DMS 273 treated with DMSO at 0.1 percent for 48 hours (cell line): ENCODE measurements around the gene ZBED3.
A peak's percentile ranks its signal among the peaks of the same experiment; 100 is the strongest.

Experiments used
- DNase-seq: peaks from one replicate; lab custom pipeline; 2025; lab: John Stamatoyannopoulos, UW

ZBED3 gene

GRCh38 chr5:77076961-77077828, 9.9 kb downstream of the ZBED3 start:
- DNase-seq: peak; percentile 48

- DNase-seq: no peak
Measured at GRCh38 chr5:77074745-77075144, 12.3 kb downstream of the ZBED3 start.

GRCh38 chr5:77073667-77074066, 13.4 kb downstream of the ZBED3 start:
- DNase-seq: no peak

- DNase-seq: no peak
Measured at GRCh38 chr5:77066823-77067442, 20.2 kb downstream of the ZBED3 start.

- no peak for DNase-seq
Measured at GRCh38 chr5:77066184-77066583, 20.9 kb downstream of the ZBED3 start.

- no peak for DNase-seq
Measured at GRCh38 chr5:77065256-77065655, 21.8 kb downstream of the ZBED3 start.

- no peak for DNase-seq
Measured at GRCh38 chr5:77064040-77064439, 23.0 kb downstream of the ZBED3 start.

GRCh38 chr5:77046416-77047073, 40.5 kb downstream of the ZBED3 start:
- DNase-seq: no peak

- DNase-seq: no peak
Measured at GRCh38 chr5:77035950-77036349, 51.1 kb downstream of the ZBED3 start.

- no peak for DNase-seq
Measured at GRCh38 chr5:77033338-77033737, 53.7 kb downstream of the ZBED3 start.

GRCh38 chr5:77032635-77033034, 54.5 kb downstream of the ZBED3 start:
- no peak for DNase-seq

GRCh38 chr5:77031891-77032290, 55.2 kb downstream of the ZBED3 start:
- no peak for DNase-seq

GRCh38 chr5:77030097-77031071, 56.7 kb downstream of the ZBED3 start, which contains the start of gene AGGF1:
Gene AGGF1 (plus strand): TSS chr5:77030404. CDS start chr5:77030767, 363 bp downstream.
- peak; percentile 91 for DNase-seq

- no peak for DNase-seq
Measured at GRCh38 chr5:77029376-77029885, 57.7 kb downstream of the ZBED3 start.

GRCh38 chr5:77028631-77029375, 58.3 kb downstream of the ZBED3 start:
- DNase-seq: no peak

GRCh38 chr5:77024490-77024889, 62.6 kb downstream of the ZBED3 start:
- DNase-seq: no peak

GRCh38 chr5:77022511-77023417, 64.3 kb downstream of the ZBED3 start:
- no peak for DNase-seq
